AG04449 (cell line): ENCODE data around the gene MRAP2.

Experiments
- CTCF ChIA-PET: fragments of 350-600 bp; formaldehyde crosslinking; extraction: SDS; loops from one replicate; lab custom pipeline; 2021; ENCODE audit warnings: antibody characterized with exemption; lab: Yijun Ruan, JAX
- POLR2A ChIA-PET: fragments of 400-600, 350-600 bp; formaldehyde crosslinking; extraction: SDS; loops from one replicate; lab custom pipeline; 2020; ENCODE audit warnings: antibody characterized with exemption, inconsistent platforms; lab: Yijun Ruan, JAX
- DNase-seq: peaks from one replicate; pipeline ENCODE4 v3.0.0-alpha.2; 2010; ENCODE audit warnings: low read depth, low spot score
- H3K4me3 ChIP-seq: 2 replicates; pipeline ENCODE4 v1.5.1; 2011; ENCODE audit warnings: low read depth, mild to moderate bottlenecking, control low read depth, low read length
- TF ChIP-seq, protein P1 (sequence below): IDR thresholded peaks from one replicate; pipeline ENCODE4 v1.5.1; 2011; ENCODE audit warnings: mild to moderate bottlenecking, moderate library complexity, low read length, control low read depth, inconsistent platforms; ENCODE audit not compliant: insufficient read depth; ENCODE audit errors: missing control alignments

MRAP2 gene

DNA sequence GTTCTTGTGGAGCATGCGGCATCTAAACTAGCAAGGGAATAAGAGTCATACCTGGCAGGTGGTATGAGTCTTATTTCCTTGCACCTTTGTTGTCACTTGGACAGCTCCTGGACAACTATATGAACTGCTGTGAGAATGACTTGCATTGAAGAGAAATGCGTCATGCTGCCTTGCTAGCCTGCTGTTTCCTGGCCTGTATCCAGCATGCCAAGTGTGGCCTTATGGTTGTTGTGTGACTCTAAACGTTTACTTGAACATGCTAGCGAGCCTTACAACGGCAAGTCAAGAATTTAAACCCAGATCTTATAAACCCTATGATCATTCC, 103.4 kb downstream of the MRAP2 start:
- POLR2A ChIA-PET: no interaction called here
- TF ChIP-seq, protein P1, sequence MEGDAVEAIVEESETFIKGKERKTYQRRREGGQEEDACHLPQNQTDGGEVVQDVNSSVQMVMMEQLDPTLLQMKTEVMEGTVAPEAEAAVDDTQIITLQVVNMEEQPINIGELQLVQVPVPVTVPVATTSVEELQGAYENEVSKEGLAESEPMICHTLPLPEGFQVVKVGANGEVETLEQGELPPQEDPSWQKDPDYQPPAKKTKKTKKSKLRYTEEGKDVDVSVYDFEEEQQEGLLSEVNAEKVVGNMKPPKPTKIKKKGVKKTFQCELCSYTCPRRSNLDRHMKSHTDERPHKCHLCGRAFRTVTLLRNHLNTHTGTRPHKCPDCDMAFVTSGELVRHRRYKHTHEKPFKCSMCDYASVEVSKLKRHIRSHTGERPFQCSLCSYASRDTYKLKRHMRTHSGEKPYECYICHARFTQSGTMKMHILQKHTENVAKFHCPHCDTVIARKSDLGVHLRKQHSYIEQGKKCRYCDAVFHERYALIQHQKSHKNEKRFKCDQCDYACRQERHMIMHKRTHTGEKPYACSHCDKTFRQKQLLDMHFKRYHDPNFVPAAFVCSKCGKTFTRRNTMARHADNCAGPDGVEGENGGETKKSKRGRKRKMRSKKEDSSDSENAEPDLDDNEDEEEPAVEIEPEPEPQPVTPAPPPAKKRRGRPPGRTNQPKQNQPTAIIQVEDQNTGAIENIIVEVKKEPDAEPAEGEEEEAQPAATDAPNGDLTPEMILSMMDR: no peak
- no peak overlapping the region for H3K4me3 ChIP-seq
- CTCF ChIA-PET: no interaction called here
- peak; percentile 31 for DNase-seq

DNA sequence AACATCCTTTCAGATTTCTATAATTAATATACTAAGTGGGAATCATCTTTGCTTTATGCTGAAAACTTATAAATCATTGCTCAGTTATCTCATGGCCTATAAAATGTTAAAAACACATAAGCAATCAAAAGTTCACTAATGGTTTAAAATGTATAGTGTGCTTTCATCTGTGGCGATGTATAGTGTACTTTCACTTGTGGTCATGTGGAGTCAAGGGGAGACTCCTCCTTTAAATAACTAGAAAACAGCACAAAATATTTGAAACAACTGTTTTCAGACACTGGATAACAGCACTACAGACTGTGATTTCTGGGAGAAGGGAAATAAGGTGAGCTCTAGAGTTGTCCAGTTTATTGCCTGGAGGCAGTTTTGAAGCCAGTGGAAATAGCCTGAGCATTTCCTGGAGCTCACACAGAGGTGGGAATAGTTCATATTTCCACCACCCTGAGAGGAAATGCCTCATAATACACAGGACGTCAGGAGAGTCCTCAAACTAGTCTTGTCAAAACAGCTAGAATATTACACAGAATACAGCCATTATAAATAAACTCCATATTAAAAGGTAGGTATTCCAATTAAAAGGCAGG, 104.5 kb downstream of the MRAP2 start:
- TF ChIP-seq, protein P1: no peak
- ChIA-PET POLR2A (no interaction called here), CTCF (no interaction called here)
- no peak for DNase-seq
- no peak overlapping the region for H3K4me3 ChIP-seq

DNA sequence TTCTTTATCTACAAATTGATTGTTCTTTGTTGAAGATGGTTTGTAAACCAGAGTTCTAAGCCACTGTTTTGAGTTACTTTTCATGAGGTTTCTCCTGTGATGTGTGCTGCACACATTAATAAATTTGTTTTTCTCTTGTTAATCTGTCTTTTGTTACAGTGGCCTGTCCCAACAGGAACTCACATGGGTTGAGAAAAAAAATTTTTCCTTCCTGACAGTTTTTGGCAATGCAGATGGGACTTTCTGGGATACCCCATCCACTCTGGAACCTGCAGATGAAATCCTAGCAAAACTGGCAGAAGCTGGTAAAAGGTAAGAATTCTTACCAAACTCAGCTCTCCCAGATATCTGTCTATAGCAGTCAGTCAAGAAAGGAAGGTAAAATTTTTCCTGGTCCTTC, 105.7 kb downstream of the MRAP2 start:
- TF ChIP-seq, protein P1: no peak
- ChIA-PET CTCF (no interaction called here), POLR2A (no interaction called here)
- DNase-seq: no peak
- H3K4me3 ChIP-seq: no peak overlapping the region
